ENCODE data around the gene PEX1.

DNA sequence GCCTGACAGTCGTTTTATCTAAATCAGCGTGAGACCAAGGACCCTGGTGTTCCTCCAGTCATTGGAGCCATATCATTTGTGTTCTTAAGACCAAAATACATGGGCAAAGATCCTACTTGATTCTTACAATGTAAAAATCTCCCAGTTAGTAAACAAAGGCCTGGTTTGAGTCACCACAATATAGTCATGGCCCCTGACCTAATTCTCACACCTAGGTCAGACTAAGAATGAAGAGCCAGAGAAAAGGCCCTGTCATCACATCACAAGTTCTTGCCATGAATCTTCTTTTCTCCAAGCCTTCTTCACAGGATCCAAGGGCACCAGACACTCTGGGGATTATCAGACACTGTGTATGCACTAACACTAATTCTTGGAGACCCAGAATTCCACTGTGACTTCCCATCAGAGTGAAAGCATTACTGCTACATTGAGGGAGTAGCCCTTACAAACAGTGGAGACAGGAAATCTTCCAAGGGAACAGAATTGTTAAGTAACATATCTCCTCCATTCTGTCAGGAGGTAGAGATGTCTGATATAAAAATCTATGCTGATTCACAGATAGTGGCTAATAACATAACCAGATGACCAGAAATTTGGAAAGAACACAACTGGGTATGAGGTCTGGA lies 42.9 kb downstream of the PEX1 start:
- TF ChIP-seq, protein P1, sequence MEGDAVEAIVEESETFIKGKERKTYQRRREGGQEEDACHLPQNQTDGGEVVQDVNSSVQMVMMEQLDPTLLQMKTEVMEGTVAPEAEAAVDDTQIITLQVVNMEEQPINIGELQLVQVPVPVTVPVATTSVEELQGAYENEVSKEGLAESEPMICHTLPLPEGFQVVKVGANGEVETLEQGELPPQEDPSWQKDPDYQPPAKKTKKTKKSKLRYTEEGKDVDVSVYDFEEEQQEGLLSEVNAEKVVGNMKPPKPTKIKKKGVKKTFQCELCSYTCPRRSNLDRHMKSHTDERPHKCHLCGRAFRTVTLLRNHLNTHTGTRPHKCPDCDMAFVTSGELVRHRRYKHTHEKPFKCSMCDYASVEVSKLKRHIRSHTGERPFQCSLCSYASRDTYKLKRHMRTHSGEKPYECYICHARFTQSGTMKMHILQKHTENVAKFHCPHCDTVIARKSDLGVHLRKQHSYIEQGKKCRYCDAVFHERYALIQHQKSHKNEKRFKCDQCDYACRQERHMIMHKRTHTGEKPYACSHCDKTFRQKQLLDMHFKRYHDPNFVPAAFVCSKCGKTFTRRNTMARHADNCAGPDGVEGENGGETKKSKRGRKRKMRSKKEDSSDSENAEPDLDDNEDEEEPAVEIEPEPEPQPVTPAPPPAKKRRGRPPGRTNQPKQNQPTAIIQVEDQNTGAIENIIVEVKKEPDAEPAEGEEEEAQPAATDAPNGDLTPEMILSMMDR (IDR thresholded peaks at IDR 0.05) = no peak
- no peak for TF ChIP-seq POLR2A (IDR thresholded peaks at IDR 0.05)

Data from testis (tissue), 2 donors.